ENCODE measurements around the gene NCS1.
A peak's percentile ranks its signal among the peaks of the same experiment; 100 is the strongest.

- TF ChIP-seq POLR2A (IDR thresholded peaks at IDR 0.05) (no peak), CTCF (IDR thresholded peaks at IDR 0.05) (peak; percentile 97 to 98), EP300 (IDR thresholded peaks at IDR 0.05) (no peak)
These were observed 63.6 kb downstream of the NCS1 start for GRCh38 chr9:130235558-130236435.
